Smooth muscle cell (in vitro differentiated cells): ENCODE results near the gene ADARB1. TPM values are rescaled to one million over a fixed set of nuclear protein-coding genes. Genes with fewer than 3 reads are reported as not detected.

Experiments
- DNase-seq: peaks from one replicate; lab custom pipeline; 2025; ENCODE audit not compliant: unreplicated experiment; lab: John Stamatoyannopoulos, UW
- H2AFZ ChIP-seq: fragments of 200-600 bp; sonication (generic); 2 replicates; pipeline ENCODE4 v1.6.0; 2016; ENCODE audit warnings: antibody characterized with exemption, low read depth, mild to moderate bottlenecking
- H3F3A ChIP-seq: fragments of 200-600 bp; sonication (generic); 2 replicates; pipeline ENCODE4 v1.6.0; 2017; ENCODE audit warnings: antibody characterized with exemption, low read depth
- H3K27ac ChIP-seq: fragments of 200-600 bp; sonication (generic); 2 replicates; pipeline ENCODE4 v1.5.1; 2016; ENCODE audit warnings: low read depth, mild to moderate bottlenecking
- H3K27me3 ChIP-seq: fragments of 200-600 bp; sonication (generic); 2 replicates; pipeline ENCODE4 v1.6.1; 2016; ENCODE audit warnings: low read depth, mild to moderate bottlenecking
- H3K36me3 ChIP-seq: fragments of 200-600 bp; sonication (generic); 2 replicates; pipeline ENCODE4 v1.5.1; 2016; ENCODE audit warnings: low read depth
- H3K4me1 ChIP-seq: fragments of 200-600 bp; sonication (generic); 2 replicates; pipeline ENCODE4 v1.5.1; 2016; ENCODE audit warnings: low read depth
- H3K4me2 ChIP-seq: fragments of 200-600 bp; sonication (generic); 2 replicates; pipeline ENCODE4 v1.6.0; 2016; ENCODE audit warnings: mild to moderate bottlenecking
- H3K4me3 ChIP-seq: fragments of 200-600 bp; sonication (generic); 2 replicates; pipeline ENCODE4 v1.5.1; 2016; ENCODE audit warnings: mild to moderate bottlenecking
- H3K79me2 ChIP-seq: fragments of 200-600 bp; sonication (generic); 2 replicates; pipeline ENCODE4 v1.6.0; 2016; ENCODE audit warnings: low read depth, mild to moderate bottlenecking
- H3K9ac ChIP-seq: fragments of 200-600 bp; sonication (generic); 2 replicates; pipeline ENCODE4 v1.6.0; 2016; ENCODE audit warnings: low read depth
- H3K9me3 ChIP-seq: fragments of 200-600 bp; sonication (generic); replicated peaks from 2 replicates; pipeline ENCODE4 v1.5.1; 2016; ENCODE audit warnings: low read depth
- H4K20me1 ChIP-seq: fragments of 200-600 bp; sonication (generic); 2 replicates; pipeline ENCODE4 v1.6.0; 2016; ENCODE audit warnings: low read depth
- CTCF ChIP-seq: fragments of 200-600 bp; sonication (generic); IDR thresholded peaks from 2 replicates; pipeline ENCODE4 v1.5.1; 2017; ENCODE audit warnings: borderline replicate concordance, mild to moderate bottlenecking, antibody characterized with exemption; ENCODE audit not compliant: insufficient read depth, poor library complexity, severe bottlenecking
- WGBS: methylation state at CpG from one replicate; pipeline ENCODE4 v1.1.7; 2016; ENCODE audit warnings: low lambda C conversion rate; 5-methylcytosine and 5-hydroxymethylcytosine counted together
- polyA plus RNA-seq: library from polyadenylated mRNA; unstranded; fragments of >200 nt; fragmentation: Nextera tagmentation; extraction: Ambion mirVana; gene quantifications from 2 replicates; pipeline ENCODE4 v1.2.1, GENCODE V29; 2016
- total RNA-seq: library from RNA; depleted of rRNA; stranded (reverse); fragments of >200 nt; gene quantifications from 2 replicates; pipeline ENCODE4 v1.2.3, GENCODE V29; 2014

The ADARB1 gene
- total and polyA plus RNA-seq, 2 experiments from 2014 or later = 25.6 to 28.9 TPM

- WGBS = 92% methylated on average over 2 of the region's 3 CpGs
- Histone ChIP-seq H3K27ac (no peak overlapping the region), H3K9me3 (no peaks in the 10 kb centered on the region), H2AFZ (no peak overlapping the region), H3K4me2 (no peak overlapping the region), H3K36me3 (no peaks in the 10 kb centered on the region), H3F3A (no peaks in the 10 kb centered on the region), H3K9ac (no peak overlapping the region), H3K27me3 (no peaks in the 10 kb centered on the region), H4K20me1 (peaks cover 33% of the 10 kb centered on the region), H3K4me3 (no peak overlapping the region), H3K79me2 (no peaks in the 10 kb centered on the region), H3K4me1 (peaks cover 21% of the 10 kb centered on the region)
- DNase-seq = no peak
- TF ChIP-seq CTCF = no peak
These were observed 82.1 kb downstream of the ADARB1 start for GRCh38 chr21:45156459-45156858.

DNA sequence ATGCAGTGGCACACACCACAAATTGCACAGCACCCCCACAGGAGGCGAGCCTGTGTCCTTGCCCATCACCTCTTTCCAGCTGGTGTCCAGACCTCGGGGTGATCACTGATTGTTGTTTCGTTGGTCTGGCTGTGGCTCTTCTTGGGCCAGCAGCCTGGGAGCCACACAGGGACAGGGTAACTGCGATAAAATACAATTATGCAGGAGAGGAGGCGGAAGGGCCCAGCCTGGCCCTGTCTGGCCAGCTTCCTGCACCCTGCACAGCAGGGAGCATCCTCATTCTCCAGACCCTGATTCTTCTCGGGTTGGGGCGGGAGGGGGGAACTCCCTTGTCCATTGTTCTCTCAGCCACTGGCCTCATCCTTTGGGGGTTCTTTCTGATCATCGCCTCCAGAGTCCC, 83.6 kb downstream of the ADARB1 start:
- no peak overlapping the region for H3K9ac ChIP-seq
- H3K36me3 ChIP-seq = no peaks in the 10 kb centered on the region
- WGBS = 70% methylated on average over 8 of the region's 8 CpGs
- no peak overlapping the region for H3K4me3 ChIP-seq
- H3K9me3 ChIP-seq = no peaks in the 10 kb centered on the region
- H3K27ac ChIP-seq = peak overlapping the region; percentile 34
- H3K27me3 ChIP-seq = no peaks in the 10 kb centered on the region
- no peak overlapping the region for H2AFZ ChIP-seq
- no peak for TF ChIP-seq CTCF
- H3K4me1 ChIP-seq = peaks cover 14% of the 10 kb centered on the region
- DNase-seq = no peak
- H3K4me2 ChIP-seq = no peak overlapping the region
- H4K20me1 ChIP-seq = peaks cover 27% of the 10 kb centered on the region
- H3K79me2 ChIP-seq = no peaks in the 10 kb centered on the region
- no peaks in the 10 kb centered on the region for H3F3A ChIP-seq

DNA sequence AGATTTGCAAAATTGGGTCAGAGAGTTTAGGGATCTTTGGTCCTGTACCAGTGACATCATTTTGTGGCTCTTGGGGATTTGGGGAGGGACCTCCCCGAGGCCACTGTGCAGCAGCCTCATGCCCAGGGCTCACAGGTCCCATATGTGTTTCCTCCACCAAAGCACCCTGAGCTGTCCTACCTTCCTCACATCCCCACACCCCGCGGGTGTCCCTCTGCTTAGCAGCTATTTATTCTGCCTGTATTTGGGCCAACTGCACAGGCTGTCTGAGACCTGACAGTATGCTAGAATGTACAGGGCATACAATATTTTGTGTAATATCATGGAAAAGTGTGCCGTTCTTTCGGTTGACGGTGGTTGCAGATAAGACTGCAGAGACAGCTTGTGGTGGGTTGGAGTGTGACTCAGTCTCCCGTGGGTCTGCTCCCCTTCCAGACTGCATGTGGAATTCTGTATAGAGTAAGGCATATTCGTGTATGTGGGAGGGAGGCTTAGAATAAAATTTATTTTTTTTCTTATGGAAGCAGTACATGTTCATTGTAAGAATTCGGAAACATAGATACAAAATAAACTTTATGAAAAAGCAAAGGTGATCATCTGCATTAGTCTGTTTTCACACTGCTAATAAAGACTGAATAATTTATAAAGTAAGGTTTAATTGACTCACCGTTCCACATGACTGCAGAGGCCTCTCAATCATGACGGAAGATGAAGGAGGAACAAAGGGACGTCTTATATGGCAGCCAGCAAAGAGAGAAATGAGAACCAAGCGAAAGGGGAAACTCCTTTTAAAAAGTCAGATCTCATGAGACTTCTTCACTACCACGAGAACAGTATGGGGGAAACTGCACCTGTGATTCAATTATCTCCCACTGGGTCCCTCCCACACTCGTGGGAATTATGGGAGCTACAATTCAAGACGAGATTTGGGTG, 84.4 kb downstream of the ADARB1 start:
- no peak for TF ChIP-seq CTCF
- H3K27me3 ChIP-seq = no peaks in the 10 kb centered on the region
- H3K36me3 ChIP-seq = no peaks in the 10 kb centered on the region
- H3K9me3 ChIP-seq = no peaks in the 10 kb centered on the region
- no peak overlapping the region for H3K4me3 ChIP-seq
- no peak overlapping the region for H2AFZ ChIP-seq
- no peak overlapping the region for H3K9ac ChIP-seq
- 71% methylated on average over 16 of the region's 16 CpGs for WGBS
- peaks cover 27% of the 10 kb centered on the region for H4K20me1 ChIP-seq
- no peaks in the 10 kb centered on the region for H3F3A ChIP-seq
- H3K27ac ChIP-seq = peak overlapping the region; percentile 45
- H3K4me2 ChIP-seq = peak overlapping the region; percentile 15
- DNase-seq = no peak
- no peaks in the 10 kb centered on the region for H3K79me2 ChIP-seq
- peaks cover 14% of the 10 kb centered on the region for H3K4me1 ChIP-seq

DNA sequence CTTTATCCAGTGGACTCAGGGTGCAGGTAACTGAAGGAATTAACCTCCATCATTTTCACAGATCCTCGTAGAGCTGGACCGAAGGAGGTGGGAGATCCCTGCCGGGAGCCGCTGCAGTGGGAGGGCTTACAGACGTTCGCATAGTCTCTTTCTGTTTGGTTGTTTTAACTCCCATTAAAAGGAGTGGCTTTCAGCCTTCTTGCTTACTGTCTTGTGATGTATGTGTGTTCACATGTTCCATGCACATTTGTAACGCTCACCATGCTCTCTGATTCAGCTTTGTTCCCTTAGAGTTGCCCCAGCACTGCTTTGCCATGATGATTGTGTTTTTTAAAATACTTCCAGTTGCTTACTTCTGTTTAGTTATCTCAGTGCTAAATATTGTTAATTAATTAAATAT, 85.8 kb downstream of the ADARB1 start:
- no peaks in the 10 kb centered on the region for H3K79me2 ChIP-seq
- no peaks in the 10 kb centered on the region for H3F3A ChIP-seq
- no peaks in the 10 kb centered on the region for H3K9me3 ChIP-seq
- no peak overlapping the region for H3K4me2 ChIP-seq
- DNase-seq = no peak
- no peaks in the 10 kb centered on the region for H3K36me3 ChIP-seq
- H2AFZ ChIP-seq = no peak overlapping the region
- H3K4me3 ChIP-seq = no peak overlapping the region
- no peak overlapping the region for H3K27ac ChIP-seq
- TF ChIP-seq CTCF = no peak
- no peaks in the 10 kb centered on the region for H3K27me3 ChIP-seq
- WGBS = 90% methylated on average over 7 of the region's 7 CpGs
- peaks cover 14% of the 10 kb centered on the region for H3K4me1 ChIP-seq
- H4K20me1 ChIP-seq = peaks cover 19% of the 10 kb centered on the region
- H3K9ac ChIP-seq = no peak overlapping the region
